ENCODE data around the gene TMEM185B.
A peak's percentile ranks its signal among the peaks of the same experiment; 100 is the strongest.

The TMEM185B gene

GRCh38 chr2:120229341-120229740, 6.1 kb upstream of the TMEM185B start:
- TF ChIP-seq, protein P1, sequence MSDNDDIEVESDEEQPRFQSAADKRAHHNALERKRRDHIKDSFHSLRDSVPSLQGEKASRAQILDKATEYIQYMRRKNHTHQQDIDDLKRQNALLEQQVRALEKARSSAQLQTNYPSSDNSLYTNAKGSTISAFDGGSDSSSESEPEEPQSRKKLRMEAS (IDR thresholded peaks at IDR 0.05), result no peak
- TF ChIP-seq YY1 (IDR thresholded peaks at IDR 0.05; ENCODE audit: low read depth) (no peak), CREB1 (IDR thresholded peaks at IDR 0.05; ENCODE audit: low read depth) (no peak), EGR1 (IDR thresholded peaks at IDR 0.05) (no peak), FOXM1 (IDR thresholded peaks at IDR 0.05; ENCODE audit: borderline replicate concordance, low read depth) (no peak), TEAD4 (IDR thresholded peaks at IDR 0.05) (no peak), RAD21 (IDR thresholded peaks at IDR 0.05; ENCODE audit: low read depth) (no peak), ZBTB7A (IDR thresholded peaks at IDR 0.05; ENCODE audit: low read depth) (no peak), TCF12 (IDR thresholded peaks at IDR 0.05; ENCODE audit: low read depth) (no peak)

- no peak for TF ChIP-seq REST (IDR thresholded peaks at IDR 0.05; ENCODE audit: low read depth)
- TF ChIP-seq RAD21 (IDR thresholded peaks at IDR 0.05; ENCODE audit: low read depth), result peak; percentile 45; the same call in 1 of the 2 replicates
Observed at GRCh38 chr2:120228503-120228902, 5.3 kb upstream of the TMEM185B start.

- TF ChIP-seq REST (IDR thresholded peaks at IDR 0.05; ENCODE audit: low read depth) (no peak), CREB1 (IDR thresholded peaks at IDR 0.05; ENCODE audit: low read depth) (no peak), EP300 (IDR thresholded peaks at IDR 0.05; ENCODE audit: borderline replicate concordance) (no peak), YY1 (IDR thresholded peaks at IDR 0.05; ENCODE audit: low read depth) (no peak), TEAD4 (IDR thresholded peaks at IDR 0.05) (no peak), FOXM1 (IDR thresholded peaks at IDR 0.05; ENCODE audit: borderline replicate concordance, low read depth) (no peak), TCF12 (IDR thresholded peaks at IDR 0.05; ENCODE audit: low read depth) (no peak), CEBPB (IDR thresholded peaks at IDR 0.05) (no peak), NFIC (IDR thresholded peaks at IDR 0.05) (no peak), USF1 (IDR thresholded peaks at IDR 0.05) (no peak), ZBTB7A (IDR thresholded peaks at IDR 0.05; ENCODE audit: low read depth) (no peak), EGR1 (IDR thresholded peaks at IDR 0.05) (no peak)
- TF ChIP-seq, protein P1 (IDR thresholded peaks at IDR 0.05), result no peak
Observed at GRCh38 chr2:120227111-120227991, 4.2 kb upstream of the TMEM185B start.

GRCh38 chr2:120226316-120226715, 3.1 kb upstream of the TMEM185B start:
- TF ChIP-seq ZBTB7A (IDR thresholded peaks at IDR 0.05; ENCODE audit: low read depth) (no peak), NFIC (IDR thresholded peaks at IDR 0.05) (no peak), REST (IDR thresholded peaks at IDR 0.05; ENCODE audit: low read depth) (no peak), TAF1 (IDR thresholded peaks at IDR 0.05; ENCODE audit: low read depth) (no peak), EP300 (IDR thresholded peaks at IDR 0.05; ENCODE audit: borderline replicate concordance) (no peak), YY1 (IDR thresholded peaks at IDR 0.05; ENCODE audit: low read depth) (no peak), CEBPB (IDR thresholded peaks at IDR 0.05) (no peak), FOXM1 (IDR thresholded peaks at IDR 0.05; ENCODE audit: borderline replicate concordance, low read depth) (no peak), EGR1 (IDR thresholded peaks at IDR 0.05) (no peak), RAD21 (IDR thresholded peaks at IDR 0.05; ENCODE audit: low read depth) (no peak)

DNA sequence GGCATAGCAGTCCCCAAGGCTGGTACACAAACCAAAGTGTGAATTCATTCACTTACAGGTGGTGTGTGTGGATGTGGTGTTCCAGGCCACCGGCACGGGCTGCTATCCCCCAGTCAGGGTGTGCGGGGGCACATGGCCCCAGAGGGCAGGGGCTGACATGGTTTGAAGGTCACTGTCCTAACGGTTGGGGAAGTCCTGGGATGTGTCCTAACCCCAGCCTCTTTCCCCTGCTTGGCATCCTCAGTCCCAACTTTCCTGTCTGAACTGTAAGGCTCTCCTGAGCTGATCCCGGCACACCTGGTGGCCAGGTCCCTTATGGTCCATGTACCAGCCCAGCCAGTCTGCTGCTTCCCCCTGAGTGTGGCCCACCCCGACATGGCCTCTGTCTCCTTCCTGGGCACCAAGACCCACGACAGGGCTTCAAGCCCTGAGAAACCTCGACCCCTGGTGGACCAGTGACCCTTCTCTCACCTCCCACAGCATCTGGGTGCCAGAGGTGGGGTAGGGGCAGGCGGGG, 2.4 kb upstream of the TMEM185B start:
- TF ChIP-seq ZBTB7A (IDR thresholded peaks at IDR 0.05; ENCODE audit: low read depth) (no peak), EP300 (IDR thresholded peaks at IDR 0.05; ENCODE audit: borderline replicate concordance) (no peak), TCF12 (IDR thresholded peaks at IDR 0.05; ENCODE audit: low read depth) (no peak), REST (IDR thresholded peaks at IDR 0.05; ENCODE audit: low read depth) (no peak), RAD21 (IDR thresholded peaks at IDR 0.05; ENCODE audit: low read depth) (no peak), EGR1 (IDR thresholded peaks at IDR 0.05) (no peak), TEAD4 (IDR thresholded peaks at IDR 0.05) (no peak), YY1 (IDR thresholded peaks at IDR 0.05; ENCODE audit: low read depth) (no peak), NFIC (IDR thresholded peaks at IDR 0.05) (no peak), USF1 (IDR thresholded peaks at IDR 0.05) (no peak)
- TF ChIP-seq, protein P1 (IDR thresholded peaks at IDR 0.05), result no peak

Data from Ishikawa (cell line).